HG03558 (cell line): ENCODE measurements around the gene MPZL1.

Experiments used
- ATAC-seq: cut with Tn5 transposase; IDR thresholded peaks from one replicate; pipeline ENCODE4 v1.9.1; 2021; ENCODE audit warnings: moderate number of reproducible peaks; ENCODE audit not compliant: unreplicated experiment; ENCODE audit errors: extremely low read depth

MPZL1 gene

DNA sequence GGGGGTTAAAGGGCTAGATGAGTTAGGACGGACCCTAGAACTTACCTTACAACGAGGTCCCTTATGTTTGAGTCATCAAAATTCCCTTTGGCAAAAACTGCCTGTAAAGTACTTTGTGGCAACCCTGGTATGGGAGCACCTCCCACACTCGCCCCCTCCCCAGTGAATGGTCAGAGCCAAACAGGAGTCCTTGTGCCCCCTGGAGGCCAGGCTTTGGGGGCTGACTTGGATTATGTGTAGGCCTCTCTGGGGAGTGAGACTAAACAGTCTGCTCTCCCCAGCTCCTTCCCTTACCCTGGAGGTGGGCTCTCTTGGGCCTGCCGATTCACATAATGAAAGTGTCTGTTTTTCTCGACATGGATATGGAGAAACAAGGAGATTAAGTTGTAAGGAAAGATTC, 110.9 kb downstream of the MPZL1 start:
- no peak for ATAC-seq

DNA sequence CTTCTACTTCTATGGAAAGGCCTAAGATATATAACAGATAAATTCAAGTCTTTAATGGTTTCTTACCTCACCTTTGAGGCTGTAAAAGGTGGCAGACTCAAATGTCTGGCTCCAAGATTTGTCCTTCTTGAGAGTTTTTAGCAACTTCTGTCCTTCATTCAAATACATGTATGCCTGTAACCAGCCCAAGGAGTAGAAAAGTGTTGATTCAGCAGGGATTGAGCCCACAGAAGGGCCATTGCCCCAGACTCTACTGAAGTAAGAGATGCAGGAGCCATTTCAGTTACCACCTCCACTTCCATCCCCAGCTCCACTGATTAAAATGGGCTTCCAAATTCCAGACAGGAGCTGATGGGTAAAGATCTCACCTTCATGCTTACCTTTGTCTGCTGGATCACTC, 112.1 kb downstream of the MPZL1 start:
- no peak for ATAC-seq

GRCh38 chr1:167836197-167836596, 114.4 kb downstream of the MPZL1 start:
- ATAC-seq: no peak

DNA sequence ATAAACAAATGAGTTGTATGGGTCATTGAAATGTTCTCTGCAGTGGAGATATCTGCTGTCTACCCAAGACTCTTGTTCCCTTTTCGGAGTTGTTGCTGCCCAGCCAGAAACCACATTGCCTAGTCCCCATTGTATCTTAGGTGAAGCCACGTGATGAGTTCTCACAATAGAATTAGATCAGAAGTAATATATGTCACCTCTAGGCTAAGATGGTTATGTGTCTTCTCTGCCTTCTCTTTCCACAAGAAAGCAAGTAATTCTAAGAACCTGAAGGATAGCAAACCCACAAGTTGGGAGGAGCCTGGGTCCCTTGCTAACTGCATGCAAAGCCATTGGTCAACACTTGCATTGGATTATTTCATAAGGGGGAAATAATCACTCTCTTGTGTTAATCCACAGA, 115.5 kb downstream of the MPZL1 start:
- ATAC-seq: no peak

DNA sequence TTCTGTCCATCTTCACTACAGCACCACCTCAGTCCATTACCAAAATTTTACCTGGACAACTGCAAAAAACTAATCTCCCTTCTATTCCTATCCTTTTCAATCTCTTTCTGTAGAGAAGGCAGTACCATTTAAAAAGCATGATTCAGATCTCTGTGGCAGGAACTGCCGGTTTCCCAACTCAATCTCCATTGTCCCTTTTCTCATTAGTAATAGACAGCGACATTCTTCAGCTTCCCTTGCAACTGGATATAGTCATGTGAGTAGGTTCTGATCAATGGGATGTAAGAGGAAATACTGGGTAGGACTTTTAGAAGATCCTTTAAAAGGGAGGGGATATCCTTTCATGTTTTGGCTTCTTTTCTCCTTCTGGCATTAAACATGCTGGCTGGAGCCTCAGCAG, 117.2 kb downstream of the MPZL1 start:
- ATAC-seq: no peak
